H1 (cell line): ENCODE measurements around the gene SNX33. TPM values are rescaled to one million over a fixed set of nuclear protein-coding genes. Genes with fewer than 3 reads are reported as not detected.

Experiments
- CTCF ChIA-PET: fragments of 300-600 bp; sonication (Branson Sonifier 250); formaldehyde crosslinking; loops from one replicate; lab custom pipeline; 2021; ENCODE audit not compliant: partially characterized antibody; lab: Charles Lee
- POLR2A ChIA-PET: fragments of 300-600 bp; sonication (Branson Sonifier 250); formaldehyde crosslinking; loops from one replicate; lab custom pipeline; 2021; ENCODE audit warnings: inconsistent platforms; ENCODE audit not compliant: partially characterized antibody; lab: Charles Lee
- DNase-seq, 2 experiments: peaks; one replicate each; pipeline versions ENCODE4 v3.0.0 to v3.0.0-alpha.2; 2010 to 2022; ENCODE audit warnings: low spot score in 2 of 2, low read depth in 1 of 2, mixed read lengths in 1 of 2
- FAIRE-seq: peaks from 2 replicates; lab custom pipeline; 2011; peaks lifted over from hg19 to GRCh38; lab: Jason Lieb, UNC
- H2AFZ ChIP-seq: 2 replicates; pipeline ENCODE4 v1.8.1; 2012; ENCODE audit warnings: low read length, inconsistent platforms
- H2AK5ac ChIP-seq: 2 replicates; pipeline ENCODE4 v1.6.1; 2013; ENCODE audit warnings: low read depth, low read length
- H2BK120ac ChIP-seq: replicated peaks from 2 replicates; pipeline ENCODE3; 2013; ENCODE audit warnings: low read depth, low read length, inconsistent platforms
- H2BK12ac ChIP-seq: 2 replicates; pipeline ENCODE4 v1.6.1; 2013; ENCODE audit warnings: low read depth, low read length
- H2BK15ac ChIP-seq: 2 replicates; pipeline ENCODE4 v1.6.1; 2013; ENCODE audit warnings: low read length
- H2BK20ac ChIP-seq: 2 replicates; pipeline ENCODE4 v1.6.1; 2013; ENCODE audit warnings: low read length
- H2BK5ac ChIP-seq: 2 replicates; pipeline ENCODE4 v1.6.1; 2013; ENCODE audit warnings: low read depth, low read length
- H3K14ac ChIP-seq: 2 replicates; pipeline ENCODE4 v1.6.1; 2013; ENCODE audit warnings: inconsistent platforms; ENCODE audit not compliant: insufficient read length
- H3K18ac ChIP-seq: 2 replicates; pipeline ENCODE4 v1.6.1; 2013; ENCODE audit warnings: low read length; ENCODE audit errors: extremely low read depth
- H3K23ac ChIP-seq: 2 replicates; pipeline ENCODE4 v1.6.1; 2013; ENCODE audit warnings: inconsistent platforms; ENCODE audit not compliant: insufficient read length
- H3K23me2 ChIP-seq: 2 replicates; pipeline ENCODE4 v1.6.1; 2013; ENCODE audit warnings: low read depth, low read length
- H3K27ac ChIP-seq: 2 replicates; pipeline ENCODE4 v1.6.1; 2011; ENCODE audit warnings: low read depth, low read length, inconsistent platforms
- H3K27me3 ChIP-seq, 4 experiments: replicated peaks in 1 of 4; 1 replicate in 1 of 4; 2 replicates in 3 of 4; pipeline versions ENCODE4 v1.6.1 to v1.8.1; 2011 to 2013; ENCODE audit warnings: low read length in 3 of 4, mild to moderate bottlenecking in 3 of 4, inconsistent platforms in 2 of 4, mixed read lengths in 2 of 4, moderate library complexity in 1 of 4; ENCODE audit not compliant: control insufficient read depth in 3 of 4, insufficient read depth in 3 of 4; ENCODE audit errors: extremely low read depth in 1 of 4
- H3K36me3 ChIP-seq, 4 experiments: 2 replicates each; pipeline versions ENCODE4 v1.6.1 to v1.8.1; 2011 to 2013; ENCODE audit warnings: mild to moderate bottlenecking in 4 of 4, low read length in 3 of 4, moderate library complexity in 2 of 4, control low read depth in 1 of 4, inconsistent platforms in 1 of 4; ENCODE audit not compliant: insufficient read depth in 4 of 4, control insufficient read depth in 2 of 4
- H3K4ac ChIP-seq: replicated peaks from 2 replicates; pipeline ENCODE3; 2013; ENCODE audit warnings: low read length, low read depth, mixed read lengths, inconsistent platforms; ENCODE audit not compliant: insufficient read length
- H3K4me1 ChIP-seq, 4 experiments: replicated peaks in 1 of 4; 1 replicate in 1 of 4; 2 replicates in 3 of 4; pipeline versions ENCODE4 v1.6.1 to v1.8.1; 2011 to 2013; ENCODE audit warnings: low read length in 3 of 4, inconsistent platforms in 2 of 4, mixed read lengths in 1 of 4; ENCODE audit not compliant: insufficient read depth in 4 of 4, control insufficient read depth in 3 of 4
- H3K4me2 ChIP-seq, 2 experiments: 2 replicates each; pipeline versions ENCODE4 v1.6.1 to v1.8.1; 2011 to 2013; ENCODE audit warnings: low read depth in 2 of 2, low read length in 2 of 2, control low read depth in 1 of 2, inconsistent platforms in 1 of 2, mild to moderate bottlenecking in 1 of 2; ENCODE audit not compliant: insufficient read depth in 1 of 2
- H3K4me3 ChIP-seq, 4 experiments: fragments of 200-600, 300-600 bp in 1 of 4; sonication (generic), shearing (Covaris generic), sonication (Bioruptor Twin) in 1 of 4; 2 replicates each; pipeline versions ENCODE4 v1.5.1 to v1.8.1; 2011 to 2016; ENCODE audit warnings: low read length in 4 of 4, low read depth in 3 of 4, control low read depth in 2 of 4, inconsistent platforms in 2 of 4, mild to moderate bottlenecking in 2 of 4, mixed read lengths in 1 of 4, moderate library complexity in 1 of 4; ENCODE audit not compliant: insufficient read depth in 2 of 4; ENCODE audit errors: extremely low read depth in 1 of 4
- H3K56ac ChIP-seq: replicated peaks from 2 replicates; pipeline ENCODE3; 2013; ENCODE audit warnings: low read depth, mild to moderate bottlenecking, mixed read lengths, low read length, inconsistent platforms; ENCODE audit not compliant: insufficient read length
- H3K79me1 ChIP-seq: 2 replicates; pipeline ENCODE4 v1.6.1; 2013; ENCODE audit warnings: low read depth, low read length, control low read depth
- H3K79me2 ChIP-seq, 2 experiments: 2 replicates each; pipeline versions ENCODE4 v1.6.1 to v1.8.1; 2012 to 2013; ENCODE audit warnings: low read length in 2 of 2, mild to moderate bottlenecking in 2 of 2, inconsistent platforms in 1 of 2; ENCODE audit not compliant: insufficient read depth in 2 of 2, control insufficient read depth in 1 of 2
- H3K9ac ChIP-seq, 4 experiments: replicated peaks in 1 of 4; 1 replicate in 1 of 4; 2 replicates in 3 of 4; pipeline versions ENCODE4 v1.6.1 to v1.8.1; 2011 to 2013; ENCODE audit warnings: low read depth in 3 of 4, low read length in 3 of 4, control low read depth in 2 of 4, mild to moderate bottlenecking in 2 of 4, moderate library complexity in 2 of 4, inconsistent platforms in 1 of 4; ENCODE audit errors: extremely low read depth in 1 of 4
- H3K9me3 ChIP-seq, 2 experiments: 2 replicates each; pipeline versions ENCODE4 v1.6.1 to v1.8.1; 2012 to 2013; ENCODE audit warnings: mild to moderate bottlenecking in 2 of 2, moderate library complexity in 2 of 2, control low read depth in 1 of 2, inconsistent platforms in 1 of 2, low read depth in 1 of 2, low read length in 1 of 2, mixed read lengths in 1 of 2; ENCODE audit not compliant: insufficient read depth in 2 of 2
- H4K20me1 ChIP-seq, 2 experiments: replicated peaks in 1 of 2; 2 replicates each; pipeline versions ENCODE3 to v1.8.1; 2011 to 2013; ENCODE audit warnings: inconsistent platforms in 2 of 2, low read length in 2 of 2, mild to moderate bottlenecking in 1 of 2; ENCODE audit not compliant: insufficient read depth in 2 of 2, control insufficient read depth in 1 of 2
- H4K5ac ChIP-seq: 2 replicates; pipeline ENCODE4 v1.6.1; 2013; ENCODE audit warnings: low read length, low read depth, mixed read lengths, inconsistent platforms; ENCODE audit not compliant: insufficient read length
- H4K8ac ChIP-seq: 2 replicates; pipeline ENCODE4 v1.8.0; 2013; ENCODE audit warnings: mild to moderate bottlenecking, moderate library complexity, low read length, inconsistent platforms; ENCODE audit not compliant: insufficient read depth; ENCODE audit errors: extremely low read depth
- H4K91ac ChIP-seq: replicated peaks from 2 replicates; pipeline ENCODE3; 2013; ENCODE audit warnings: low read length, mixed read lengths, inconsistent platforms; ENCODE audit not compliant: insufficient read length
- BACH1 ChIP-seq: IDR thresholded peaks from 2 replicates; pipeline ENCODE4 v1.6.1; 2012; ENCODE audit warnings: low read length, improper control_type of control experiment
- CTCF ChIP-seq, 3 experiments: IDR thresholded peaks; 1 replicate in 2 of 3; 2 replicates in 1 of 3; pipeline versions ENCODE4 v1.5.1 to v1.6.1; 2011; ENCODE audit warnings: low read length in 3 of 3, mild to moderate bottlenecking in 3 of 3, inconsistent platforms in 2 of 3, low read depth in 1 of 3, moderate library complexity in 1 of 3; ENCODE audit not compliant: insufficient read depth in 1 of 3; ENCODE audit errors: control extremely low read depth in 1 of 3
- EGR1 ChIP-seq: IDR thresholded peaks from 2 replicates; pipeline ENCODE4 v1.6.1; 2011; ENCODE audit warnings: low read depth, low read length, borderline replicate concordance
- MAX ChIP-seq: IDR thresholded peaks from 2 replicates; pipeline ENCODE4 v1.6.1; 2012; ENCODE audit warnings: inconsistent platforms
- RAD21 ChIP-seq, 2 experiments: IDR thresholded peaks in 1 of 2; conservative IDR thresholded peaks in 1 of 2; 2 replicates each; pipeline ENCODE4 v1.6.1; 2011; ENCODE audit warnings: low read depth in 2 of 2, low read length in 2 of 2, improper control_type of control experiment in 1 of 2, inconsistent platforms in 1 of 2, mild to moderate bottlenecking in 1 of 2, moderate library complexity in 1 of 2
- RBBP5 ChIP-seq: IDR thresholded peaks from 2 replicates; pipeline ENCODE4 v1.7.1; 2012; ENCODE audit warnings: low read depth, mild to moderate bottlenecking, inconsistent platforms, low read length, moderate library complexity, borderline replicate concordance
- YY1 ChIP-seq: IDR thresholded peaks from 2 replicates; pipeline ENCODE4 v1.6.1; 2011; ENCODE audit warnings: low read depth, mild to moderate bottlenecking, low read length
- WGBS, 2 experiments: shearing (Covaris generic) in 1 of 2; methylation state at CpG; one replicate each; pipeline versions ENCODE4 v1.1.6 to v1.1.7; 2013 to 2015; ENCODE audit warnings: low lambda C conversion rate in 2 of 2, mixed read lengths in 2 of 2, inconsistent platforms in 1 of 2, low coverage in 1 of 2, missing lambda C conversion rate in 1 of 2; ENCODE audit not compliant: insufficient replicate concordance in 2 of 2, insufficient coverage in 1 of 2, insufficient read length in 1 of 2; ENCODE audit errors: extremely low coverage in 1 of 2, missing lambda C conversion rate in 1 of 2; 5-methylcytosine and 5-hydroxymethylcytosine counted together
- polyA plus RNA-seq, 7 experiments: library from polyadenylated mRNA; depleted of rRNA in 3 of 7; stranded (reverse) in 5 of 7; unstranded in 2 of 7; fragments of >200 nt in 5 of 7; fragments of 200-250 nt in 2 of 7; gene quantifications; 1 replicate in 5 of 7; 2 replicates in 1 of 7; 4 replicates in 1 of 7; pipeline versions ENCODE4 v1.2.1 to v1.2.3, GENCODE V29; 2011 to 2013; ENCODE audit warnings: missing spikeins in 2 of 7, mixed read lengths in 2 of 7
- total RNA-seq: library from RNA; stranded (reverse); fragmentation: NEBNext Ultra II Directional; extraction: Animal tissue kit (Norgen Biotek cat#: 25700); gene quantifications from 2 replicates; pipeline ENCODE4 v1.2.1, GENCODE V29; 2021

Gene SNX33
- total and polyA plus RNA-seq, 2 of the 8 experiments (the other 6 are each of a cell fraction or from before 2014, with no cell fraction given): 14.3 to 22.9 TPM

GRCh38 chr15:75694241-75695182 lies 46.8 kb downstream of the SNX33 start:
- FAIRE-seq: no peak
- TF ChIP-seq MAX (peak; percentile 32; the same call in 1 of the 2 replicates), RAD21 (IDR thresholded peaks at IDR 0.05 in 1 of 2, conservative IDR thresholded peaks at IDR 0.05 in 1 of 2; ENCODE audit: low read depth in 2 of 2, low read length in 2 of 2) (peak in 1 of 2 experiments; percentile 35; a peak in 3 of 4 replicates), CTCF (IDR thresholded peaks at IDR 0.05; ENCODE audit: control extremely low read depth in 1 of 3, insufficient read depth in 1 of 3, low read depth in 1 of 3, low read length in 3 of 3) (peak; percentile 14 to 46 (median 26)), RBBP5 (no peak), BACH1 (no peak), YY1 (no peak), EGR1 (peak; percentile 76)

More at GRCh38 chr15:75694241-75695182, 46.8 kb downstream of the SNX33 start:
- peak overlapping the region; percentile 13 for H4K5ac ChIP-seq
- H4K20me1 ChIP-seq: no peaks in the 10 kb centered on the region
- H3K36me3 ChIP-seq: no peaks in the 10 kb centered on the region
- H4K8ac ChIP-seq: no peak overlapping the region
- no peaks in the 10 kb centered on the region for H3K23me2 ChIP-seq
- no peak overlapping the region for H3K4me3 ChIP-seq
- no peak overlapping the region for H3K27ac ChIP-seq
- no peak overlapping the region for H3K14ac ChIP-seq
- no peak overlapping the region for H2BK120ac ChIP-seq
- H3K56ac ChIP-seq: no peak overlapping the region
- peak in 1 of 2 experiments; percentile 75 for DNase-seq
- 0 out of 2 replicates have a peak overlapping the region, but pooled peaks have one; percentile 36 for H2AFZ ChIP-seq
- H3K79me1 ChIP-seq: no peaks in the 10 kb centered on the region
- H2BK12ac ChIP-seq: peak overlapping the region; percentile 50; the same call in 1 of the 2 replicates
- H3K18ac ChIP-seq: peak overlapping the region; percentile 40
- POLR2A ChIA-PET: interaction anchor here (0.9 to 1.5 kb wide), 4 partner anchors 13 to 34 kb away, joined by 3 read pairs; no protein-coding TSS in a partner anchor
- H3K9ac ChIP-seq: no peak overlapping the region
- no peak overlapping the region; the same call in 1 of the 2 replicates for H2AK5ac ChIP-seq
- H2BK15ac ChIP-seq: peak overlapping the region; percentile 72; the same call in 1 of the 2 replicates
- H3K4ac ChIP-seq: no peak overlapping the region
- H3K9me3 ChIP-seq: no peaks in the 10 kb centered on the region
- WGBS, 2 experiments: 79% methylated on average over 20 of the region's 20 CpGs; no CpG with 5 or more reads in 1 of the 2 experiments
- peaks cover 8 to 22% (median 13%) of the 10 kb centered on the region in 4 experiments for H3K4me1 ChIP-seq
- CTCF ChIA-PET: interaction anchor here (0.7 to 4.0 kb wide), 10 partner anchors 10 to 326 kb away, joined by 3 to 24 read pairs (median 4); partner anchors contain the start of gene MAN2C1
- H3K27me3 ChIP-seq: no peaks in the 10 kb centered on the region
- no peak overlapping the region; a peak in 1 of 4 replicates for H3K4me2 ChIP-seq
- peak overlapping the region; percentile 85; the same call in 1 of the 2 replicates for H2BK5ac ChIP-seq
- H3K23ac ChIP-seq: no peak overlapping the region
- H3K79me2 ChIP-seq: no peaks in the 10 kb centered on the region
- no peak overlapping the region for H4K91ac ChIP-seq
- no peak overlapping the region for H2BK20ac ChIP-seq
